ENCODE measurements around the gene GRIK1.

Gene GRIK1

GRCh38 chr21:29658177-29658933 is 281.4 kb downstream of the GRIK1 start:
- intact Hi-C loops (cut with DNase I) = no loop called here
- no peak for DNase-seq

DNA sequence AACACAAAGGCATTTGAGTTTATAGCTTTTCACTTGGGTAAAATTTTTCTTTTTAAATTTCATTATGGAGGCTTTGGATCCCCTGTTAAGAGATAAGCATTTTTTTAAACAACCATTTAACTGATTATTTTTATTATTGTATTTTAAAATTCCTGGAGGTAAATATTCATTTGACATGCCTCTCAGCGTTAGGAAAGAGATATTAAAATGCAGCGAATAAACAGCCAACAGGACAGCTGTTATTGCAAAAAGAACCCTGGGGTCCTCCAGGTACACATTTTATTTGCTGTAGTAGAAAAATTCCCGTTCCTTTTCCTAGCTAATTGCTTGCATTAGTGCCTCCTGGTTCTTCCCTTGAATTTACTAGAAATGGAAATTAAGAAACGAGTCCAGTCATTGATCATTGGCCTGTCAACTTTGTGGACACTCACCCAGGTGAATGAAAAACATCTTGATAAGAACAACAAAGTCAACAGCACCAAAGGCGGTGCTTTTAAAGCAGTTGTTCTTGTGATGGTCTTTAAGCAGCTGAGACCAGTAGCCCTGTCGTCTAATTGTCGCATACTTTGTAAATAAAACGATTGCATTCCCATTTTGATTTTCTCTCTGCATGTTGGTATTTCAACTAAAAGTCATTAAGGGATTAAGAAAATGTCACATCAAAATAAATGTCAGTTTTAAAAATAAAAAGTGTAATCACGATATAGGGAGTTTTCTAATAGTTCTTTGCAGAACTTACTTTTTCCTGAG is 282.4 kb downstream of the GRIK1 start:
- intact Hi-C loops (cut with DNase I) = no loop called here

GRCh38 chr21:29656504-29657239 is 283.1 kb downstream of the GRIK1 start:
- intact Hi-C loops (cut with DNase I) = no loop called here
- DNase-seq = no peak

More for the DNA sequence above, 282.4 kb downstream of the GRIK1 start:
- no peak for DNase-seq

- no peak for DNase-seq
- intact Hi-C loops (cut with DNase I) = no loop called here
Measured at GRCh38 chr21:29655577-29655976, 284.2 kb downstream of the GRIK1 start.

DNA sequence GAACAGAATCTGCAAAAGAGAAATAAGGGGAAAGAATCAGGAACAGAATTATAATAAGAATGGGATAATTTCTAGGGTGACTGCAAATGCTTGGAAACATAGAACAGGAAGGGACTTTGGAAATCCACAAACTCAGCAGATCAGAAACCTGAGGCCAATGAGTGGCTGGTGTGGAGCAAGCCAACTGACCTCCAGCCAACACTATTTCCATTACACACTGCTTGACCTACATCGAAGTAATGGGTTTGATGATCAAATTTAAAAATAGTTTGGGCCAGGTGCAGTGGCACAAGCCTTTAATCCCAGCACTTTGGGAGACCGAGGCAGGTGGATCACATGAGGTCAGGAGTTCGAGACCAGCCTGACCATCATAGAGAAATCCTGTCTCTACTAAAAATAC is 284.9 kb downstream of the GRIK1 start:
- DNase-seq = no peak
- intact Hi-C loops (cut with DNase I) = no loop called here

DNA sequence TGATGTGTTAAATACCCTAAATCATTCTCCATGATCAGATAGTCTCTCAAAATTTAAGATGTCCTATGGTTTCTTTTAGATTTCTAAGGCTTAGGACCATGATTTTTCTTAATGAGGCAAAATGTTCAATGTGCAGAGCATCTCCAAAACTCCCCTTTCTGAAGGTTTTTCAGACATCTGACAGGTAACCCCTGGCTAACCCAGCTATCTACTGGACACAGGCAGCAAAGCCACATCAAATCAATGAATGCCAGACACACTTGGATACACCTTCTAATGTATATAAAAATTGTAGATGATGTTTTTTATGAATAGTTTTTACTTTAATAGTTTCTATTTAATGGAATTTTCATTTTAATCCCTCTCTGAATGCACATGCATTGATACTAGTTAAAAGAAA is 285.6 kb downstream of the GRIK1 start:
- intact Hi-C loops (cut with DNase I) = no loop called here
- no peak for DNase-seq

GRCh38 chr21:29650523-29651022 is 289.2 kb downstream of the GRIK1 start:
- DNase-seq = no peak
- intact Hi-C loops (cut with DNase I) = no loop called here

GRCh38 chr21:29649406-29649814 is 290.4 kb downstream of the GRIK1 start:
- intact Hi-C loops (cut with DNase I) = no loop called here
- no peak for DNase-seq

GRCh38 chr21:29648710-29649240 is 291.0 kb downstream of the GRIK1 start:
- no peak for DNase-seq

GRCh38 chr21:29647353-29647781 is 292.4 kb downstream of the GRIK1 start:
- intact Hi-C loops (cut with DNase I) = no loop called here
- no peak for DNase-seq

More at GRCh38 chr21:29648710-29649240, 291.0 kb downstream of the GRIK1 start:
- intact Hi-C loops (cut with DNase I) = no loop called here

DNA sequence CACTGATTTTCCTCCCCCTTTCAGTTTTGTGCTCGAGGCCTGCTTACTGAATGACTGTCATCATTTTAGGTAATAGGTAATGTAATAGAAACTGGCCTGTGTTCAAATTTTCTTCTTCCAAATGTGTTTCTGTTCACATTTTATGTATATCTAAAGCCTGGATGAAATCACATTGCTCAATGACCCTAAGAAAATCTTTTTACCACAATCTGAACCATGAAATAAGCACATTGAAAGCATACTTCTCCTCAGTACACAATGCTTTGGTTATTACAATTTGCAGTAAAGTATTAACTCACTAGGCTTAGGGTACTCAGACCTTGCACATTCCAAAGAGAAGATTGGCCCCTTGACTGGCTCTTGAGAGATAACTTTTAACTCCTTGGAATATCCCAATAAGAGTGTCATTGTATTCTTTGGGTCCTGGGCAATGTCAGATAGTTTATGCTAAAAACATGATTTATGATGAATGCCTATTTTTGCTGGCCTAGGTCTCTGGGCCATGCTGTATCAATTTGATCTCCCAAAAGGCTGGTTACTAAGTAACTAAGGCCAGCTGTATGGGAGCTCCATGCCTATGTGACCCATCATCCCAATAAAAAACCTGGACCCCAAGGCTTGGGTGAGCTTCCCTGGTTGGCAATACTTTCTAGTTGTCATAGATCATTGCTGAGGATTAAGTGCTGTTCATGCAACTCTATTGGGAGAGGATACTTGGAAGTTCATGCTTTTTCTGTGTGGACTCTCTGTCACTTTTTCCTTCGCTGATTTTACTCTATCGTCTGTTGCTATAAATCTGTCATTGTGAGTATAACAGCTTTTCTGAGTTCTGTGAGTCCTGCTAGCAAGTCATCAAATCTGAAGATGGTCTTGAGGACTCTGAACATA is 293.9 kb downstream of the GRIK1 start:
- DNase-seq = no peak
- intact Hi-C loops (cut with DNase I) = no loop called here

DNA sequence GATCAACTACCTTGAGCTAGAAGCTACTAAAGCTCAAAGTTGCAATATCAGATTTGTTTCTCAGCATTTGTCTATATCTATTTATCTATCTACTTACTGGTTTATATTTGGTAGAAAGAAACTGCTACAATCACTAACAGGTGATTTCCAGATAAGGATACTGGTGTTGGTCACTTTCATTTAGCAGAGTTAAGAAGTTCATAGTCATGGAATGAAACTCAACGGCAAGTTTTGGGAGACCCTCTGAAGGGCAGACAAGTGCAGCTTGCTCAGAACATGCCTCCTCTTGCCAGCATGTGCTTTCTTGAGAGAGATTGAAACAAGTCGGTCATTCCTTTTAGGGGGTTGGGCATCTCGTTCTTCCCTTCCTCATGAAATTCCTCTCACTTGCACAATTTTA is 296.5 kb downstream of the GRIK1 start:
- intact Hi-C loops (cut with DNase I) = no loop called here
- no peak for DNase-seq

GRCh38 chr21:29642551-29643245 is 297.1 kb downstream of the GRIK1 start:
- intact Hi-C loops (cut with DNase I) = no loop called here
- DNase-seq = no peak

DNA sequence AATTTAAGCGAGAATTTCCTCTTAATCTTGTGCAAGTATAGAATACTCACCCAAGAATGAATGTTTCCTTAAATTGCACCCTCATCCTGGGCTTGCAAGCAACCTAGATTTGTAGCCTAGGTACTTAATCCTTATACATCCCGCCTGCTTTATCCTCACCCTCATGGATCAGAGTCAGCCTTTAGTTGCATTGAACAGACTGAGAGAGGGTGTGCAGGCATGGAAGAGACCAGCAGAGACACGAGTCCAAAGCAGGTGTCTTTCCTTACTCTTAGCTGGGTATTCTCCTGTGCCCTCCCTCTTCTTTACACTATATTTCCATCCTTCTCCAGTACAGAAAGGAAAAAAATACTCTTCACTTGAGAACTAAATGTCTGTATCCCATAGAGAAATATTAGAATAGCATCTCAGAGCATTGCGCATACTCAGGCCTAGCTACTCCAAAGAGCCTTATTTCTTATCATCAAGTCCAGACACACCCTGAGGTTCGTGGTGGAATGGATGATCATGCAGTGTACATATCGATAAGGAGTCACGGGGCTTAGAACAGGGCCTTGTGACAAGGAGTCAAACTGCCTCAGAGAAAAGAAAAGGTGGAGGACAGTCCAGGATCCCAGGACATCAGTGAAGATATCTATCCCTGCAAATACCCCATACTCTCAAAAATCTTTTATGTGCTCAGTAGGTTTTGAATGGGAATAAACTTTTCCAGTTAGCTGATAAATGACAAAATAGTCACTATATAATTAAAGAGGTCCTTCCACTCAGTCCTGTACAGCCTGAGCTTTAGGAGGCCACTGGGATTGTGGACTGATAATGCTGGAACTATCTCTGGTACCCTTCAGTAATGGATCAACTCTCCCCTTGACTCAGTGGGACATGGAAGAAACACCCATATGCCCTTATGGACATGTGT is 297.9 kb downstream of the GRIK1 start:
- intact Hi-C loops (cut with DNase I) = no loop called here
- no peak for DNase-seq

DNA sequence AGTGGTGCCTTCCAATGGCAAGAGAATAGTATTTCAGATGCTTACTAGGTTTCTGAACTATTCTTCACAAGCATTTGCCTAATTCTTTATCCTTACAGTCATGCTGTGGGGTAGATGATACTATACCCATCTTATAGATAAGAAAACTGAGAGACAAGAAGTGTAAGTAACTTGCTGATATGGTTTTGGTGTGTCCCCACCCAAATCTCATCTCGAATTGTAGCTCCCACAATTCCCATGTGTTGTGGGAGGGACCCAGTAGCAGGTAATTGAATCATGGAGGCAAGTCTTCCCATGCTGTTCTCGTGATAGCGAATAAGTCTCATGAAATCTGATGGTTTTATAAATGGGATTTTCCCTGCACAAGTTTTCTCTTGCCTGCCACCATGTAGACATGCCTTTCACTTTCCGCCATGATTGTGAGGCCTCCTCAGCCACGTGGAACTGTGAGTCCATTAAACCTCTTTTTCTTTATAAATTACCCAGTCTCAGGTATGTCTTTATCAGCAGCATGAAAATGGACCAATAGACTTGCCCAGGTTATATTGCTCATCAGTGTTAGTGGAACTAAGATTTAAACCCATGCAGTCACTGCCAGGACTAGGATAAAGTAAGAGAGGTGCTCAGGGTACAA is 298.7 kb downstream of the GRIK1 start:
- no peak for DNase-seq
- intact Hi-C loops (cut with DNase I) = no loop called here

GRCh38 chr21:29640080-29640508 is 299.7 kb downstream of the GRIK1 start:
- intact Hi-C loops (cut with DNase I) = no loop called here
- DNase-seq = no peak

Measured in head of caudate nucleus (tissue), 42 donors.